Activated CD8-positive, alpha-beta memory T cell treated with anti-CD3 and anti-CD28 coated beads, Interleukin-2, amount 50 U/mL, for 48 hours (primary cell): ENCODE measurements around the gene MADCAM1.

Source experiments
- DNase-seq: peaks from one replicate; pipeline ENCODE4 v3.0.0-alpha.2; 2020

Gene MADCAM1

DNA sequence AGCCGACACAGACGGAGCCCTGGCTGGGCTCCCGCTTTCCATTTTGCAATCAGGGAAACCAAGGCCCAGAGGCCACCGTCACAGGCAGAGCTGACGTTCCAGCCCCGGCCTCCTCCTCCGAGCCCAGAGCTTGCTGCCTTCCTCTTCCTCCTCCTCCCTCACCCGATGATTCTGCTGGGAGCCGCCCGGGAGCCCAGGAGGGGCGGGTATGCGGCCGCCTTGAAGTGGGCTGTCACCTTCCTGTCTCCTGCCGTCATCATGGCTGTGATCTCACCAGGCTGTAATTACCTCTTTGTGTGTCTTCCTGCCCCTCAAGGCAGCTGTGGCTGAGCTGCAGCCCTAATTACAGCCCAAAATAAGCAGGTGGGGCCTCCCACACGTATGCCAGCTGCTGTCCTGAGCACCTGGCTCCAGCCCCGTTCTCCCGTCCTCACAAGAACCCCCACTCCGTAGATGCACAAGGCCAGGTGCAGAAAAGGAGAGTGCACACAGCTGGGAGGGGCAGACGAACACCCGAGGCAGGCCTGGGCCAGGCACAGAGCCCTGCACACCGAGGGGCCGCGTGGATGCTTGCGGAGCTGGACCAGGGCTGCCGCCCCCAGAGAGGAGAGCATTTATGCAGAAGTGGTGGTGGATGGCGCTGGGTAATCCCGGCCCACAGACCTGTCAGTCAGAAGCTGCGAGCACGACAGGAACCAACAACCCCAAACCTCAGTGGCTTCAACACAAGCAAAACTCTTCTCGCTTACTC lies 15.0 kb downstream of the MADCAM1 start:
- DNase-seq = peak; percentile 87

DNA sequence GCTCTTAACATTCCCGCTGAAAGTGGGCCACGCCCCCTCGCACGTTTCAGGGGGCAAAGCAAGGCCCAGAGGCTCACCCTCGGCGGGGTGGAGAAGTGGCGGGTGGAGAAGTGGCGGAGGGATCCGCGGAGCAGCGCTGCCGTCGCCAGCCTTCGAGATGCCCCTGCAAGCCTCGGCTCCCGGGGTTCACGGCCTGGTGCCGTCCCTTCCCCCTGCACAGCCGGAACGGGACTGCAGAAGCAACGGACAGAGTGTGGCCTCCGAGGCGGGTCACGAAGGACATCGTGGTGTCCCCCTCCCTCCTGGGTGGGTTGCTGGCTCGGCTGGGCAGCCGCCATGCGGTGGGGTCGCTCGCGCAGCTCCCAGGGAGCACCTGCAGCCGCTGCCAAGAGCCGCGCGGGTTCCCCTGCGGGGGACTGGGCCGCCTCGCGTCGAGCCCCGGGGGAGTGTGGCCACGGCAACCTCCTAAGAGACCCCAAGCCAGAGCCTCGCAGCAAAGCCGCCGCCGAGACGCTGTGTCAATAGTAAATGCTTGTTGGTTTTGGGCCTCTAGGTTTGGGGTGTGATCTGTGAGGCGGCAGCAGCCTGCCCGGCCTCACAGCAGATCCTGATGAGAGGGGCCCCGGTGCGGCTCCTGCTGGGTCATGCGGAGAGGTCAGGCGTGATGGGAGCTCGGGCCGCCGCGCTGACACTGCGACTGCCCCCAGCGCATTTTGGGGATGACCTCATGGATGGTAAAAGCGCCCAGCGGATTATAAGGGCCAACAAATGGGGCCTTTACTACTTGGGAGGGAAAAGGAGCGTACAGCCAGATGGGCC lies 16.5 kb downstream of the MADCAM1 start:
- DNase-seq = no peak

DNA sequence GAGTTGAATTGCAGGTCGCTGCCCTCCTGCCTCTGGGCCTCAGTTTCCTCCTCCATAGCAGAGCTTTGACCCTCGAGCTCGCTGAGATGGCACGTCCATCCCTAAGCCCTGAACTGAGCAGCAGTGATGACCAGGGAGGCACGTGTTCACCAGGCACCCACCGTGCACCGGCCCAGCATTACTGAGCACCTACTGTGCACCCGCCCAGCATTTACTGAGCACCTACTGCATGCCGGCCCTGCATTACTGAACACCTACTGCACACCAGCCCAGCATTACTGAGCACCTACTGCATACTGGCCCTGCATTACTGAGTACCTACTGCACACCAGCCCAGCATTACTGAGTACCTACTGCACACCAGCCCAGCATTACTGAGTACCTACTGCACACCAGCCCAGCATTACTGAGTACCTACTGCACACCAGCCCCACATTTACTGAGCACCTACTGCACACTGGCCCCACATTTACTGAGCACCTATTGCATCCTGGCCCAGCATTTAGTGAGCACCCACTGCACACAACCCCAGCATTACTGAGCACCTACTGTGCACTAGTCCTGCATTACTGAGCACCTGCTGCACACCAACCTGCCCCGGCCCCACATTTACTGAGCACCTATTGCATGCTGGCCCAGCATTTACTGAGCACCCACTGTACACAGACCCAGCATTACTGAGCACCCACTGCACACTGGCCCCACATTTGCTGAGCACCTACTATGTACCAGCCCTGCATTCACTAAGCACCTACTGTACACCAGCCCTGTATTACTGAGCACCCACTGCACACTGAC lies 17.3 kb downstream of the MADCAM1 start:
- no peak for DNase-seq

DNA sequence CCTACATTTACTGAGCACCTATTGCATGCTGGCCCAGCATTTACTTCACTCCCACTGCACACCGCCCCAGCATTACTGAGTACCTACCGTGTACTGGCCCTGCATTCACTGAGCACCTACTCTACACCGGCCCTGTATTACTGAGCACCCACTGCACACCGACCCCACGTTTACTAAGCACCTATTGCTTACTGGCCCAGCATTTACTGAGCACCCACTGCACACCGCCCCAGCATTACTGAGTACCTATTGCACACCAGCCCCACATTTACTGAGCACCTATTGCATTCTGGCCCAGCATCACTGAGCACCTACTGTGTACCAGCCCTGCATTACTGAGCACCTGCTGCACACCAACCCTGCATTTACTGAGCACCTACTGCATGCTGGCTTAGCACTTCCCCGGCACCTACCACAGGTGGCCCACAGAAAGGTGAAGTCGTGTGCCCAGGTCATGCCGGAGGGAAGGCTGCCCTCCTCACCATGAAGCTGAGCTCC lies 17.9 kb downstream of the MADCAM1 start:
- no peak for DNase-seq

DNA sequence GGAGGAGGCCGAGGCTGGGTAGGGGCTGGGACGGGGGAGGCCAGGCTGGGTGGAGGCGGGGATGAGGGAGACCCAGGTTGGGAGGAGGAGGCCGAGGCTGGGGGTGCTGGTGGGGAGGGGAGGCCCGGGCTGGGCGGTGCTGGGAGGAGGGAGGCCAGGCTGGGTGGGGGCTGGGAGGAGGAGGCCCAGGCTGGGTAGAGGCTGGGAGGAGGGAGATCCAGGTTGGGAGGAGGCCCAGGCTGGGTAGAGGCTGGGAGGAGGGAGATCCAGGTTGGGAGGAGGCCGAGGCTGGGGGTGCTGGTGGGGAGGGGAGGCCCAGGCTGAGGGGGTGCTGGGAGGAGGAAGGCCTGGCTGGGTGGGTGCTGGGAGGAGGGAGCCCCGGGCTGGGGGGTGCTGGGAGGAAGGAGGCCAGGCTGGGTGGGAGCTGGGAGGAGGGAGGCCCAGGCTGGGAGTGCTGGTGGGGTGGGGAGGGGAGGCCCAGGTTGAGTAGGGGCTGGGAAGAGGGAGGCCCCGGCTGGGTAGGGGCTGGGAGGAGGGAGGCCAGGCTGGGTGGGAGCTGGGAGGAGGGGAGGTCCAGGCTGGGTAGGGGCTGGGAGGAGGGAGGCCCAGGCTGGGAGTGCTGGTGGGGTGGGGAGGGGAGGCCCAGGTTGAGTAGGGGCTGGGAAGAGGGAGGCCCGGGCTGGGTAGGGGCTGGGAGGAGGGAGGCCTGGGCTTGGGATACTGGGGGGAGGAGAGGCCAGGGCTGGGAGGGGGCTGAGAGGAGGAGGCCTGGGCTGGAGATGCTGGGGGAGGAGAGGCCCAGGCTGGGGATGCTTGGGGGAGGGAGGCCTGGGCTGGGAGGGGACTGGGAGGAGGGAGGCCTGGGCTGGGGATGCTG lies 21.7 kb downstream of the MADCAM1 start:
- no peak for DNase-seq

DNA sequence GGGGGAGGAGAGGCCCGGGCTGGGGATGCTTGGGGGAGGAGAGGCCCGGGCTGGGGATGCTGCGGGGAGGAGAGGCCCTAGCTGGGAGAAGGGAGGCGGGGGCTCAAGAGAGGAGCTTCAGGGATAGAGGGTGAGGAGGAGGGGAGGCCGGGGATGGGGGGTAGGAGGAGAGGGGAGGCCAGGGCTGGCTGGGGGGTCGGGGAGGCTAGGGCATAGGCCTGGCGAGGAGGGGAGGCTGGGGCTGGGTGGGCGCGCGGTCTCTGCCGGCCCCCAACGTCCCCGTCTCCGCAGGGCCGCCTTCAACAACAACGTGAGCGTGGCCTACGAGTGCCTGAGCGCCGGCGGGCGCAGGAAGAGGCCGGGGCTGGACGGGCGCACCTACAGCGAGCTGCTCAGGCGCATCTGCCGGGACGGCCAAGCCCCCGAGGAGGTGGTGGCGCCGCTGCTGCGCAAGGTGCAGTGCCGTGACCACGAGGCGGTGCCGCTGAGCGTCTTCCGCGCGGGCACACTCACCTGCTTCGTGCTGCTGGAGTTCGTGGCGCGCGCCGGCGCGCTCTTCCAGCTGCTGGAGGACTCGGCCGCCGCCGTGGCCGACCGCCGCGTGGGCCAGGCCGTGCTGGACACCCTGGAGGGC lies 22.4 kb downstream of the MADCAM1 start:
- DNase-seq = no peak

DNA sequence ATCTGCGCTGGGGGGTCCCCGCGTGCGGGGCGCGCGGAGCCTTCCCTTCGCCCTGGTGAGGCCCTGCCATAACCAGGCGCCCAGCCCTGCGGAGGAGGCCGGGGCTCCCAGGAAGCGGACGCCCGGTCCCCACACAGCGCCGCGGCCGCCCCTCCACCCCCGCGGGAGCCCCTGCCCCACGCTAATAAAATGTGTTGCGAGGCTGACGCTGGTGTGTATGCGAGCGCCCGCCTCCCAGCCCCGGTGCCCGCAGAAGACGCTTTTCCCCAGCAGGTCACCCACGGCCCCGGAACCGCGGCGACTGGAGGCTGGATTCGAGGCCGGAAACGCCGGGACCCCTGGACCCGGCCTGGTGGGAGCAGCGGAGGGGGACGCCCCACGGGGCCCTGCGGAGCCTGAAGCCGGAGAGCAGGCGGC lies 23.2 kb downstream of the MADCAM1 start:
- no peak for DNase-seq

DNA sequence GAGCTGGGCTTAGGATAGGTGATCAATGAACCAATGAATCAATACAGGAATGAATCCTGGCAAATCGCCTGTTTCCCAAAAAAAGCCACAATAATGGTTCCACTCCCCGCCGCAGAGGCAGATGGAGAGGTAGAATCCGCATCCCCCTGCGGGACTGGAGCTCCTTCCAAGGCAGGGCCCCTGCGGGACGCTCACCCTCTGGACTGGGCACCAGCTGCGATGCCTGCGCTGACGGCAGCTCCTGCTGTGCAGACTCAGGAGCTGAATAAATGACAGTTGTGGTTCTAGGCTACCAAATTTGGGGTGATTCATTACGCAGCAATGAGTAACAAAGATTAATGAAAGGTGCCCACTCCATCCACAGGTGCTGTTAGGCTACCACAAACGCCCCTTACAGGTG lies 26.4 kb downstream of the MADCAM1 start:
- no peak for DNase-seq

DNA sequence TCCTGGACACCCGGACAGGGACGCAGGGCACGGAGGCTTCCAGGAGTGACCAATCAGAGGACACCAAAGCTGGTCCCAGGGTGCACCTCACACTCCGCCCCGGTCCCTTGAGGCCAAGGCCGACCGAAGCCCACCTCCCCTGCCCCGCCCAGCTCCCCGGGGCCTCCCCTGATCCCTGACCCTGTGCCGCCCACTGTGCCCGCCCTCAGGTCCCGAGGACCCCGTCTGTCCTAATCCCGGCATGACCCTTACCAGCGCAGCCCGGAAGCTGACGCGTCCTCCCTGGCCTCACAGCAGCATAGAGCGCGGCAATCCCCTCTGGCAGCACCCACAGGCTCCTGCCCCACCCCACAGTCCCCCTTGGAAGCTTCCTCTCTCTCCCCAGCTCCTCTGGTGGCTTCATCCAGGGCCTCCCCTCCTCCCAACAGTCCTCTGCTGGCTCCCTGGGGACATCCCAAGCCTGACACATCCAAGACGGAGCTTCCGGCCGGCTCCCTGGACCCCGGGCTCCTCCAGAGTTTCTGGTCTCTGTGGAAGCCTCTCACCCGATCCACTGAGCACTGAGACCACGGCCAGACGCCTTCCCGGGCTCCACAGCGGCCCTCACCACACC lies 27.9 kb downstream of the MADCAM1 start:
- DNase-seq = no peak

DNA sequence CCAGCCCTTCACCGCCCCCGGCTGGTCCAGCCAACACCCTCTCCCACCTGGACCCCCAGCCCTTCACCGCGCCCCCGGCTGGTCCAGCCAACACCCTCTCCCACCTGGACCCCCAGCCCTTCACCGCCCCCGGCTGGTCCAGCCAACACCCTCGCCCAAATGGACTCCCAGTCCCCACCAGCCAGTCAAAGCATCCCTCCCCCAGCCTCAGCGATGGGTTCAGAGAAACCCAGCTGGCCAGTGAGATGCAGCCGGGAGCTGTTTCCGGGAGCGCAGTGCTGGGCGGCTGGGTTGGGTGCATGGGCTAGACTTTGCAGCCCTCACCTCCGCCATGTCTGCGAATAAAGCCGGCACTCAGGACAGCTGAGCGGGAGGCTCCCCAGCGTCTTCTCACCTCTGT lies 28.7 kb downstream of the MADCAM1 start:
- no peak for DNase-seq

DNA sequence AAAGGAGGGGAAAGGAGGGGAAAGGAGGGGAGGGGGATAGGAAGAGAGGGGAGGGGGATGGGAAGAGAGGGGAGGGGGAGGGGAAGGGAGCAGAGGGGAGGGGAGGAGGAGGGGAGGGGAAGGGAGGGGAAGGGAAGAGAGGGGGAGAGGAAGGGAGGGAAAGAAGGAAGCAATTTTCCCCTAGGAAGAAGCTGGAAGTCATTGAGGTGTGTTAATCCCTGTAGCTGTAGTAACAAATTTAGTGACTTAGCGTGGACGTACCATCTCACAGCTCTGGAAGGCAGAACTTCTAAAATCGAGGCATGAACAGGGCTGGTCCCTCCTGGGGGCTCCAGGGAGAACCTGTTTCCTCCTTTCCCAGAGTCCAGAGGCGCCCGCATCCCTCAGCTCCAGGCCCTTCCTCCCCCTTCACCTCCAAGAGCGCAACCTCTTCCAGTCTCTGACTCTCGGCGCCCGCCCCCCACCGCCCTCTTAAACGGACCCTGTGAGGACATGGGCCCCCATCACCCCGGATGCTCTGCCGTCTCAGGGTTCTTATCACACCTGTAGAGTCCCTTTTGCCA lies 29.7 kb downstream of the MADCAM1 start:
- DNase-seq = no peak

DNA sequence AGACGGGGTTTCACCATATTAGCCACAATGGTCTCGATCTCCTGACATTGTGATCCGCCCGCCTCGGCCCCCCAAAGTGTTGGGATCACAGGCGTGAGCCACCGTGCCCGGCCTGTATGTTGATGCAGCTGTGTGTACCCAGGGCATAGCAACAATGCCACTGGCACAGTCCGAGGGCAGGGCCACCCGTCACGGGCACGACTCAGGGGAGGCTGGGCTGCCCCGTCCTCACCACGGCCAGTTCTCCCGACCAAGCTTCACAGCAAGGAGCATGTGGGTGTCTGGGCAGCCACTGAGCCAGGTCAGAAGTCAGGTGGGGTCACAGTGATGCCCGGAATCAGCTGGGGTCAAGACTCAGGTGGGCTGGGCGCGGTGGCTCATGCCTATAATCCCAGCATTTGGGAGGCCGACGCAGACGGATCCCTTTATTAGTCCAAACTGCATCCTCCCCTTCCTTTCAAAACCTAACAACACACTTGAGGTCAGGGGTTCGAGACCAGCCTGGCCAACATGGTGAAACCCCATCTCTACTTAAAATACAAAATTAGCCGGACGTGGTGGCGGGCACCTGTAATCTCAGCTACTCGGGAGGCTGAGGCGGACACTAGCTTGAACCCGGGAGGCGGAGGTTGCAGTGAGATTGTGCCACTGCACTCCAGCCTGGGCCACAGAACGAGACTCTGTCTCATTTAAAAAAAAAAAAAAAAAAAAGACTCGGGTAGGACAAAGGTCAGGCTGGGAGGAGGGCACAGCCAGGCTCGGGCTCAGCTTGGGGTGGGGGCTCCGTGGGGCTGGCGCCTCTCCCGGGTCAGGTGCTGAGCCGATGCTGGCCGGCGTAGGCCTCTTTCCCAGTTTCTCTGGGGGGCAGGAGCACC lies 34.1 kb downstream of the MADCAM1 start:
- DNase-seq = no peak

DNA sequence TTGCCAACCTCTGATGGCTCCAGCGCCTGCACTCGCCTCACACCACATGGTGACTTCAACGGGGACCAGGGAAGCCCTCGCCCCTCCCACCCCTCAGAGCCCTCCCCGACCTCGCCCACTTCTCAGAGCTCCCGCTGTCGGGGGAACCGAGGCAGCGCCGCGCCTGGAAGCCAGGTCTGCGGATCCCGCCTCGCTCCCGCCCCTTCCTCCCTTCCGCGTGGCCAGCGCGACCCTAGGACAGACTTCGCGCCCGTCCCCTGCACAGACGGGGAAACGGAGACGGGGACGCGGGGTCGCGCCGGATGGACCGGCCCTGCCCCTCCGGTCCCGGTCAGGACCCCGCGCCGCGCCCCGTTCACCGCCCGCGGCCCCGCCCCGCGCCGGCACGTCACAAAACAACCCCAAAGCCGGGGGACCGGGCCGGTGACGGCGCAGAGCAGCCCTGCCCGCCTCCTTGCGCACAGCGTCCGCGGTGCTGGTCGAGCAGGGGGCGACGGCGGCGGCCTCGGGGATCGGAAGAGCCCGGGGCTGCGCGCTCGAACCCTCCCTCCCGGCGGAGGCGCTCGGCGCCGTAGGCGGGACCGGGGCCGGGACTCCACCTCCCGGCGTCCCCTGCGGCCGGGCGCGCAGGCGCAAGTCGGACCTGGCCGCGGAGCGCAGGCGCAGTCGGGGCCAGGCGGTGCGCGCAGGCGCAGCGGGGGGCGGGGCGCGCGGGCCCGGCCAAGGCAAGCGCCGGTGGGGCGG lies 34.9 kb downstream of the MADCAM1 start:
- DNase-seq = peak; percentile 97

DNA sequence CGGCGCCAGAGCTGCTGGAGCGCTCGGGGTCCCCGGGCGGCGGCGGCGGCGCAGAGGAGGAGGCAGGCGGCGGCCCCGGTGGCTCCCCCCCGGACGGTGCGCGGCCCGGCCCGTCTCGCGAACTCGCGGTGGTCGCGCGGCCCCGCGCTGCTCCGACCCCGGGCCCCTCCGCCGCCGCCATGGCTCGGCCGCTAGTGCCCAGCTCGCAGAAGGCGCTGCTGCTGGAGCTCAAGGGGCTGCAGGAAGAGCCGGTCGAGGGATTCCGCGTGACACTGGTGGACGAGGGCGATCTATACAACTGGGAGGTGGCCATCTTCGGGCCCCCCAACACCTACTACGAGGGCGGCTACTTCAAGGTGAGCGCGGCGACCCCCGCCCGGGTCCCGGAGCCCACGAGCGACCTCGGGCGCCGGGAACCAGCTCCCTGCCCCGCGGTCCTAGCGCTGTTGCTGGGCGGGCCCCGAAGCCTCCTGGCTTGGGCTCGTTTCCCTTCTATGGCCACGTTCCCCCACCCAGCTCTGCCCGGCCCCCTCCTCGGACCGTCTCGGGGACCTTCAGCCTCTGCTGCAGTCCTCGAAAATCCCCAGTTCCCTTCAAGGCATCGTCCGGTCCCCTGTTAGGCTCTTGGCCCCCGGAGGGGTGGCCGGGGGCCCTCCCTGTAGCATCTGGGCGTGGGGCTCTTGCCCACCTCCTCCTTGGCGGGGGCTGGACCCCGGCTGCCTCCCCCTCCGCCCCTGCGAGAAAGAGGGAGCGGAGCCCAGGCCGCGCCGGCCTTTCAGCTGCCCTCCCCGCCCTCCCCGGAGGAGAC lies 35.7 kb downstream of the MADCAM1 start, which contains the start of gene CDC34:
Gene CDC34, plus strand, starts transcription at position 8 of the 808 bp plus-strand sequence. Its CDS starts 172 bp downstream, at position 180.
- no peak for DNase-seq

DNA sequence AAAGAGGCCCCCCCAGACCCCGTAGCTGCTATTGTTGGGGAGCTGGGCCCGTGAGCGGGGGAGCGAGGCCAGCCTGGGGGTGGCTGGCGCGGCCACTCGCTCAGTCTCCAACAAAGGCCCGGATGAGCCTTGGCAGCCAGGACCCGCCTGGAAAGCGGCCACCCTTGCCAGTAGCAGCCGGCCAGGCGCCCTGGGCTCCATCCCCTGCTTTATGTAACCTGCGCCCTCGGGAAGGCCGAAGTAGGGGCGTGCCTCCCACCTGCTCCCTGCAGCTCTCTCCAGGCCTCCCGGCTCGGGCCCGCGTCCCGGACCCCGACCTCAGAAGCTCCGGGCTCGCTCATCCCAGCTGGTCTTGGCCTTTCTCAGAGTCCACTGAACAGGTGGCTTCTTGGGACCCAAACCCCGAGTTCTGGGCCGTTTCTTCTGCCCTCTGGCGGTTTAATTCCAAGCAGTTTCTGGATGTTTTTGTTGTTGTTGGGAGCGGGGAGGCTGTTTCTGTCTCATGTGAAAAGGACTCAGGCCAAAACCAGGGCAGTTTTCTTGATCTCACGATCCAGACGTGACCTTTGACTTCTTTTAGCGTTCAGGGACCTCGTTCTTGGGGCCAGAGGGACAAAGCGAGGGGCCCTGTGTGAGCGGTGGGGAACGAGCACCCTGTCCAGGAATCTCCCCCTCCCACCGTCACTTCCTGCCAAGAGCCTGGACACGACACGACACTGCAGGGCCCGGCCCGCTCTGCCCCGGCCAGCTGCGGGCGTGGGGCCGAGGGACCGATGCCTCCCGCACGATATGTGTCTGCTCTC lies 36.5 kb downstream of the MADCAM1 start:
- no peak for DNase-seq

DNA sequence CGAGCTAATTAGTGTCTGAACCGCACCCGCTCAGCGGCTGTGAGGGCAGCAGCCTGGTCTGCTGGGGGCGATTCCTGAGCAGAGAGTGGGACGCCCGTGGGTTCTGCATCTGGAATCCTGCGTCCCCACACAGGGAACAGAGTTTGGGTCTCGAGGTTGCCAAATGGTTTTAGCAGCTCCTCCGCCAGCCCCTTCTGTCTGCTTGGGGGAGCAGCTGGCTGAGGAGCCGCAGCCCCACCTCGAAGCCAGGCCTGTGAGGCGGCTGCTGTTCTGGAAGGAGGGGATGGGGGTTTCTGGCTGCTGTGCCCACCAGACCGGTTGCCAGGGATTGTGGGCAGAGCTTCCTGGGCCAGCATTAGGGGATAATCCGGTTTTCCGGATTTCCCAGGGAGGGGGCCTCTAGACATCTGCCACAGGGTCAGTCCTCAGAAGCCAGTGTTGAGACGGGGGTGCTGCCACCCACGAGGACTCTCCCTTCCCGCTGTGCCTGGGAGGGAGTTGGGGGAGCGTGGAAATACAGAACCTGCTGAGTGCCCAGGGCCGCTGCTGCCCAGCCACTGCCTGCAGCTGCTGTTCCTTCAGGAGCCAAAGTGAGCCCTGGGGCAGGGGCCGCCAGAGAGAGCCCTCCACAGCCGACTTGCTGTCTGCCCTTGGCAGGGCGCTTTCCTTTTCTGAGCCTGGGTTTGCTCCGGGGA lies 37.2 kb downstream of the MADCAM1 start:
- no peak for DNase-seq

DNA sequence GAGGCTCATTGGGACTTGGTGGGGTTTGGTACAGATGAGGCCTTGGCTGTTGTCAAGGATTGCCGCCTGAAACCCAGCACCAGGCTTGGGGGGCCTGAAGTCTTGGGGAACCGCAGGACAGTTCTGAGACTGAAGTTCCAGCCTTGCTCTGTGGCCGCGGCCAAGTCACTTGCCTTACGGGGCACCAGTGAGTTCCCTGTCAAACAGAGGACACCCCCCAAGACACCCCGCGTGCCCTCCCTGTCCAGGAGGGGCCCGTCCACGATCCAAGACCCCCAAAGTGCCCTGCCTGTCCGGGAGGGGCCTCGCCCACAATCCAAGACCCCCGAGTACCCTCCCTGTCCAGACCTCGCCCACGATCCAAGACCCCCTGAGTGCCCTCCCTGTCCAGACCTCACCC lies 37.8 kb downstream of the MADCAM1 start:
- DNase-seq = no peak
